SK-N-SH treated with all-trans-retinoic acid at 6 μM for 48 hours (cell line): ENCODE data around the gene ASB7.

Source experiments
- ATAC-seq: fragments of 200-7000 bp; cut with Tn5 transposase; 3 replicates; pipeline ENCODE4 v1.9.1; 2020; ENCODE audit warnings: mild to moderate bottlenecking, moderate library complexity
- ARNTL ChIP-seq: fragments of 450-650 bp; formaldehyde crosslinking; IDR thresholded peaks from 2 replicates; pipeline ENCODE4 v1.5.0; 2020; ENCODE audit warnings: low read depth, mild to moderate bottlenecking, moderate library complexity, borderline replicate concordance
- BACH2 ChIP-seq: fragments of 250-450 bp; sonication (Bioruptor Pico); IDR thresholded peaks from 2 replicates; pipeline ENCODE4 v1.9.0; 2021; ENCODE audit warnings: mild to moderate bottlenecking, borderline replicate concordance
- CREB5 ChIP-seq: fragments of 250-450 bp; sonication (Bioruptor Pico); IDR thresholded peaks from 2 replicates; pipeline ENCODE4 v1.5.1; 2020; ENCODE audit warnings: low read depth, mild to moderate bottlenecking, moderate library complexity
- CSDC2 ChIP-seq: fragments of 250-450 bp; sonication (Bioruptor Pico); IDR thresholded peaks from 2 replicates; pipeline ENCODE4 v1.5.0; 2020; ENCODE audit warnings: mild to moderate bottlenecking, moderate library complexity
- CSRNP3 ChIP-seq: fragments of 250-450 bp; sonication (Bioruptor Pico); IDR thresholded peaks from 2 replicates; pipeline ENCODE4 v1.5.1; 2021; ENCODE audit warnings: mild to moderate bottlenecking, moderate library complexity
- ESRRG ChIP-seq: fragments of 250-450 bp; sonication (Bioruptor Pico); IDR thresholded peaks from 2 replicates; pipeline ENCODE4 v1.6.1; 2021; ENCODE audit warnings: mild to moderate bottlenecking
- ISL1 ChIP-seq: fragments of 250-450 bp; sonication (Bioruptor Pico); IDR thresholded peaks from 2 replicates; pipeline ENCODE4 v2.1.2; 2022; ENCODE audit warnings: mild to moderate bottlenecking, moderate library complexity
- OSR1 ChIP-seq: fragments of 250-450 bp; sonication (Bioruptor Pico); IDR thresholded peaks from 2 replicates; pipeline ENCODE4 v1.8.0; 2022; ENCODE audit warnings: moderate library complexity, mild to moderate bottlenecking, inconsistent platforms
- PATZ1 ChIP-seq: fragments of 250-450 bp; sonication (Bioruptor Pico); IDR thresholded peaks from 2 replicates; pipeline ENCODE4 v1.8.0; 2020; ENCODE audit warnings: mild to moderate bottlenecking, moderate library complexity, borderline replicate concordance
- POU6F1 ChIP-seq: fragments of 250-450 bp; sonication (Bioruptor Pico); IDR thresholded peaks from 2 replicates; pipeline ENCODE4 v1.8.0; 2021; ENCODE audit warnings: low read depth, mild to moderate bottlenecking, moderate library complexity, borderline replicate concordance
- PPARA ChIP-seq: fragments of 250-450 bp; sonication (Bioruptor Pico); IDR thresholded peaks from 2 replicates; pipeline ENCODE4 v1.5.0; 2020; ENCODE audit warnings: mild to moderate bottlenecking, borderline replicate concordance
- RARB ChIP-seq: fragments of 250-450 bp; sonication (Bioruptor Pico); IDR thresholded peaks from 2 replicates; pipeline ENCODE4 v1.8.0; 2021; ENCODE audit warnings: mild to moderate bottlenecking, moderate library complexity
- TCF4 ChIP-seq: fragments of 250-450 bp; sonication (Bioruptor Pico); IDR thresholded peaks from 2 replicates; pipeline ENCODE4 v1.8.0; 2021; ENCODE audit warnings: mild to moderate bottlenecking, moderate library complexity, borderline replicate concordance
- TOX ChIP-seq: fragments of 250-450 bp; sonication (Bioruptor Pico); IDR thresholded peaks from 2 replicates; pipeline ENCODE4 v1.8.0; 2021; ENCODE audit warnings: mild to moderate bottlenecking, moderate library complexity, borderline replicate concordance
- ZC3H10 ChIP-seq: fragments of 250-450 bp; sonication (Bioruptor Pico); IDR thresholded peaks from 2 replicates; pipeline ENCODE4 v1.5.1; 2021; ENCODE audit warnings: mild to moderate bottlenecking, moderate library complexity
- ZFP3 ChIP-seq: fragments of 250-450 bp; sonication (Bioruptor Pico); IDR thresholded peaks from 2 replicates; pipeline ENCODE4 v1.5.0; 2020; ENCODE audit warnings: mild to moderate bottlenecking, moderate library complexity
- ZNF565 ChIP-seq: fragments of 450-650 bp; formaldehyde crosslinking; conservative IDR thresholded peaks from 2 replicates; pipeline ENCODE4 v1.5.0; 2020; ENCODE audit warnings: low read depth, mild to moderate bottlenecking, moderate library complexity
- ZNF70 ChIP-seq: fragments of 450-650 bp; formaldehyde crosslinking; IDR thresholded peaks from 2 replicates; pipeline ENCODE4 v1.5.0; 2020; ENCODE audit warnings: mild to moderate bottlenecking, moderate library complexity
- ZNF8 ChIP-seq: fragments of 450-650 bp; formaldehyde crosslinking; IDR thresholded peaks from 2 replicates; pipeline ENCODE4 v1.5.0; 2020; ENCODE audit warnings: mild to moderate bottlenecking, moderate library complexity
- TF ChIP-seq, protein P1 (sequence below): fragments of 250-450 bp; sonication (Bioruptor Pico); IDR thresholded peaks from 2 replicates; pipeline ENCODE4 v1.5.0; 2020; ENCODE audit warnings: mild to moderate bottlenecking, moderate library complexity

The ASB7 gene

GRCh38 chr15:100688549-100689120, 86.2 kb downstream of the ASB7 start (continued):
- no peak for TF ChIP-seq ZNF70 (CRISPR knock-in tag)
- no peak for TF ChIP-seq TOX (CRISPR knock-in tag)
- TF ChIP-seq RARB (CRISPR knock-in tag), result no peak

GRCh38 chr15:100689131-100689899, 86.9 kb downstream of the ASB7 start:
- TF ChIP-seq CSDC2 (CRISPR knock-in tag), result no peak
- no peak for TF ChIP-seq ZNF70 (CRISPR knock-in tag)
- no peak for TF ChIP-seq PPARA (CRISPR knock-in tag)
- TF ChIP-seq ZFP3, result no peak
- TF ChIP-seq ISL1, result no peak
- TF ChIP-seq ESRRG, result no peak
- no peak for TF ChIP-seq TOX (CRISPR knock-in tag)
- no peak for TF ChIP-seq RARB (CRISPR knock-in tag)
- TF ChIP-seq, protein P1, sequence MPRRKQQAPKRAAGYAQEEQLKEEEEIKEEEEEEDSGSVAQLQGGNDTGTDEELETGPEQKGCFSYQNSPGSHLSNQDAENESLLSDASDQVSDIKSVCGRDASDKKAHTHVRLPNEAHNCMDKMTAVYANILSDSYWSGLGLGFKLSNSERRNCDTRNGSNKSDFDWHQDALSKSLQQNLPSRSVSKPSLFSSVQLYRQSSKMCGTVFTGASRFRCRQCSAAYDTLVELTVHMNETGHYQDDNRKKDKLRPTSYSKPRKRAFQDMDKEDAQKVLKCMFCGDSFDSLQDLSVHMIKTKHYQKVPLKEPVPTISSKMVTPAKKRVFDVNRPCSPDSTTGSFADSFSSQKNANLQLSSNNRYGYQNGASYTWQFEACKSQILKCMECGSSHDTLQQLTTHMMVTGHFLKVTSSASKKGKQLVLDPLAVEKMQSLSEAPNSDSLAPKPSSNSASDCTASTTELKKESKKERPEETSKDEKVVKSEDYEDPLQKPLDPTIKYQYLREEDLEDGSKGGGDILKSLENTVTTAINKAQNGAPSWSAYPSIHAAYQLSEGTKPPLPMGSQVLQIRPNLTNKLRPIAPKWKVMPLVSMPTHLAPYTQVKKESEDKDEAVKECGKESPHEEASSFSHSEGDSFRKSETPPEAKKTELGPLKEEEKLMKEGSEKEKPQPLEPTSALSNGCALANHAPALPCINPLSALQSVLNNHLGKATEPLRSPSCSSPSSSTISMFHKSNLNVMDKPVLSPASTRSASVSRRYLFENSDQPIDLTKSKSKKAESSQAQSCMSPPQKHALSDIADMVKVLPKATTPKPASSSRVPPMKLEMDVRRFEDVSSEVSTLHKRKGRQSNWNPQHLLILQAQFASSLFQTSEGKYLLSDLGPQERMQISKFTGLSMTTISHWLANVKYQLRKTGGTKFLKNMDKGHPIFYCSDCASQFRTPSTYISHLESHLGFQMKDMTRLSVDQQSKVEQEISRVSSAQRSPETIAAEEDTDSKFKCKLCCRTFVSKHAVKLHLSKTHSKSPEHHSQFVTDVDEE (CRISPR knock-in tag), result no peak
- no peak for TF ChIP-seq CSRNP3
- no peak for TF ChIP-seq ARNTL
- TF ChIP-seq TCF4, result no peak
- TF ChIP-seq ZNF565 (CRISPR knock-in tag), result no peak
- ATAC-seq, result no peak

DNA sequence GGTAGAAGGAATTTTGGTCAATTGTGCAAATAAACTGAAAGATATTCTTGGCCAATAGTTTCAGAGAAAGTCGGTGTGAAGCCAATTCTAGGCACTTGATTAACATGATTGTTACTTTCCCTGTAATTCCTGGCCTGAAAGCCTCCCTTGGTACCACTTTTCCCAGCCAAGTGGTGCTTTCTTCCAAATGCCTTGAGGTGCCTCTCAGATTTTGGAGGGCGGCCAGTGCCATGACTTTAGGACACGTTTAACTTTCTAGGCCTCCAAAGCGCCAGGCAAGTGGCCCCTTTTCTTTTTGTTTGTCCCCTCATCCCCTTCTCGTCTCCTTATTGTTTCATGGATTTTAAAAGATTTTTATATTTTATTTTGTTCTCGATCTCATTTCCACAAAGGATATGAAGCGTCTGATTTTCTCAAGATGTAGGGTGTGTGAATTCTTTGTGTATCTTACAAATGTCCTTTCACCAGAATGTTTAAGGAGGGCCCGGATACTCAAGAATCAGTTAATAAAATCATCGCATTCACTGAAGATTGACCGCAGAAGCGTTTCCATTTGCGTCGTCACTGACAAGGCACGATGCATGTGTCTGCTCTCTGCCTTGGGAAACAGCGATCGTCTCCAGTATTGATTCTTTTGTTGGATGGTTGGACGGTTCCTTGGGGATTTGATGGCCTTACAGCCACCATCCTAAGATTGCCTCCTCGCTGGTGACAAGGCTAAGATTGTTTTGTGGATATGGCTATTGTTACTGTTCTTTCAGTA, 87.8 kb downstream of the ASB7 start:
- ATAC-seq, result no peak
- TF ChIP-seq, protein P1 (CRISPR knock-in tag), result no peak
- TF ChIP-seq ESRRG, result no peak
- no peak for TF ChIP-seq CSRNP3
- no peak for TF ChIP-seq RARB (CRISPR knock-in tag)
- TF ChIP-seq ZC3H10, result no peak
- no peak for TF ChIP-seq BACH2
- no peak for TF ChIP-seq PPARA (CRISPR knock-in tag)
- no peak for TF ChIP-seq POU6F1
- no peak for TF ChIP-seq TCF4
- no peak for TF ChIP-seq PATZ1 (CRISPR knock-in tag)
- TF ChIP-seq ARNTL, result no peak
- TF ChIP-seq ZNF8 (CRISPR knock-in tag), result no peak
- no peak for TF ChIP-seq TOX (CRISPR knock-in tag)
- TF ChIP-seq ZNF70 (CRISPR knock-in tag), result no peak
- TF ChIP-seq CSDC2 (CRISPR knock-in tag), result no peak
- TF ChIP-seq CREB5 (CRISPR knock-in tag), result no peak
- TF ChIP-seq ZNF565 (CRISPR knock-in tag), result no peak
- no peak for TF ChIP-seq OSR1 (CRISPR knock-in tag)
- no peak for TF ChIP-seq ZFP3
